ENCODE data around the gene IGSF8.

Gene IGSF8

DNA sequence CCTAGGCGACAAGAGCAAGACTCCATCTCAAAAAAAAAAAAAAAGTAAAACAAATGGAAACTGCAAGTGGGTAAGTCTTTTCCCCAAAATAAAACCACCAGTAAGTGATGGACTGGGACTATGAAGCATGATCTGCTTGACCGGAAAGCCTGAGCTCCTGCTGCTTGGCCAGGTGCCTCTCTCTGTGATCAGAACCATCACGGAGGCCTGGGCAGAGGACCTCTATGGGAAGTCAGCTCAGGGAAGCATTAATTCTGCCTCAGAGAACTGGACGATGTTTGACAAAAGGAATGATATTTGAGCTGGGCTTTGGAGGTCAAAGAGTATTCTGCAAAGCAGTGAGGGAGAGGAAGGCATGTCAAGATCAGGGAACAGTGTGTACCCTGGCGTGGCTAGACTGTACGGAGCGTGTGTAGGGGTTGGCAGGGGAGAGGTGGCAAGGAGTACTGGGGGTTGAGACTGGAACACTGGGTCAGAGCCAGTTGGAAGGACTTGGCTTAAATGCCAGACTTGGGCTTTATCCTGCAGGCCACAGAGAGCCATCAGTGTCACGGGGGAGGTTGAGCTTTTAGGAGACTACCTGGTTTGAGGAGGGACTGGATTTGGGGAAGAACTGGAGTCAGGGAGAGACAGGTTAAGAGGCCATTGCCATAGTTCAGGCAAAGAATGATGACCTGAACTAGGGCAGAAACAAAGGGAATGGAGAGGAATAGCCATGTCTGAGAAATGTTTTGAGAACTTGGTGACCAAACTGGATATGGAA is 33.6 kb upstream of the IGSF8 start:
- TF ChIP-seq, protein P1, sequence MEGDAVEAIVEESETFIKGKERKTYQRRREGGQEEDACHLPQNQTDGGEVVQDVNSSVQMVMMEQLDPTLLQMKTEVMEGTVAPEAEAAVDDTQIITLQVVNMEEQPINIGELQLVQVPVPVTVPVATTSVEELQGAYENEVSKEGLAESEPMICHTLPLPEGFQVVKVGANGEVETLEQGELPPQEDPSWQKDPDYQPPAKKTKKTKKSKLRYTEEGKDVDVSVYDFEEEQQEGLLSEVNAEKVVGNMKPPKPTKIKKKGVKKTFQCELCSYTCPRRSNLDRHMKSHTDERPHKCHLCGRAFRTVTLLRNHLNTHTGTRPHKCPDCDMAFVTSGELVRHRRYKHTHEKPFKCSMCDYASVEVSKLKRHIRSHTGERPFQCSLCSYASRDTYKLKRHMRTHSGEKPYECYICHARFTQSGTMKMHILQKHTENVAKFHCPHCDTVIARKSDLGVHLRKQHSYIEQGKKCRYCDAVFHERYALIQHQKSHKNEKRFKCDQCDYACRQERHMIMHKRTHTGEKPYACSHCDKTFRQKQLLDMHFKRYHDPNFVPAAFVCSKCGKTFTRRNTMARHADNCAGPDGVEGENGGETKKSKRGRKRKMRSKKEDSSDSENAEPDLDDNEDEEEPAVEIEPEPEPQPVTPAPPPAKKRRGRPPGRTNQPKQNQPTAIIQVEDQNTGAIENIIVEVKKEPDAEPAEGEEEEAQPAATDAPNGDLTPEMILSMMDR (IDR thresholded peaks at IDR 0.05; ENCODE audit: low read depth, low read length), result no peak
- Histone ChIP-seq H3K4me3 (ENCODE audit: low read depth, low read length) (no peak overlapping the region), H3K9me3 (no peaks in the 10 kb centered on the region), H3K27me3 (peaks cover 13% of the 10 kb centered on the region), H3K4me1 (no peaks in the 10 kb centered on the region), H3K36me3 (no peaks in the 10 kb centered on the region)
- no peak for DNase-seq

DNA sequence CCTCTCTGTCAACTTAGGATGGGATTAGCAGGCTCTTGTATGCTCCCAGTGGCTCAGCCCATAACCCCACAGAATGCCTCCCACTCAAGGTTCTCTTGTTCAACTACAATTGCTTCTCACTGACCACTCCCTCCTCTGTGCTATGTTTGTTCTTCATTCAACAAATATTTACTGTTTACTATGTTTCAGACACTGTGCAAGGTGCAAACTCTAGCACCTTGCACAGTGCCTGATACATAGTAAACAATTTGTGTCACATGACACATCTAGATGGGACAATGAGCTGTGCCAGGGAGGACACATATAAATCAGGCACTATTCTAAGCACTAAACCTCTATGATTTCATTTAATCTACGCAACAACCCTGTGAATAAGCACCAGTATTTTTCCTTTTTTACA is 32.5 kb upstream of the IGSF8 start:
- no peaks in the 10 kb centered on the region for H3K36me3 ChIP-seq

DNA sequence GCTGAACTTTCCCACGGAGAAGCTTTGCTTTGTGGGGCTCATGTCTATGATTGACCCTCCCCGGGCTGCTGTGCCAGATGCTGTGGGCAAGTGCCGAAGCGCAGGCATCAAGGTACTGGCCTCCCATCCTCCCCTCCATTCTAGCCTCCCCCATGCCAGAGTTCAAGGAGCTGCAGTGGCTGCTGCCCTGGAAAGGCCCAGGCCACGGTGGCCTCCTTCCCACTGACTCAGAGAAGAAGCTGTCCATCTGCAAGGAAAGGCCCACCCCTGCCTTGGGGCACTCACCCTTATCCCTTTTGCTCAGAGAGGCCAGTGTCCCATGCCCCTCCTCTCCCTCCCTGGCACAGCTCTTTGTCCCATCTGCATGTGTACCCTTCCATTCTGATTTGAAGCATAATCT is 32.1 kb upstream of the IGSF8 start:
- no peak for DNase-seq
- Histone ChIP-seq H3K9me3 (no peaks in the 10 kb centered on the region), H3K36me3 (no peaks in the 10 kb centered on the region), H3K4me3 (ENCODE audit: low read depth, low read length) (no peak overlapping the region), H3K4me1 (no peaks in the 10 kb centered on the region), H3K27me3 (peaks cover 13% of the 10 kb centered on the region)
- TF ChIP-seq, protein P1 (IDR thresholded peaks at IDR 0.05; ENCODE audit: low read depth, low read length), result no peak

More for the DNA sequence above, 32.5 kb upstream of the IGSF8 start:
- Histone ChIP-seq H3K4me3 (ENCODE audit: low read depth, low read length) (no peak overlapping the region), H3K27me3 (peaks cover 13% of the 10 kb centered on the region), H3K4me1 (no peaks in the 10 kb centered on the region), H3K9me3 (no peaks in the 10 kb centered on the region)
- TF ChIP-seq, protein P1 (IDR thresholded peaks at IDR 0.05; ENCODE audit: low read depth, low read length), result no peak
- DNase-seq, result no peak

DNA sequence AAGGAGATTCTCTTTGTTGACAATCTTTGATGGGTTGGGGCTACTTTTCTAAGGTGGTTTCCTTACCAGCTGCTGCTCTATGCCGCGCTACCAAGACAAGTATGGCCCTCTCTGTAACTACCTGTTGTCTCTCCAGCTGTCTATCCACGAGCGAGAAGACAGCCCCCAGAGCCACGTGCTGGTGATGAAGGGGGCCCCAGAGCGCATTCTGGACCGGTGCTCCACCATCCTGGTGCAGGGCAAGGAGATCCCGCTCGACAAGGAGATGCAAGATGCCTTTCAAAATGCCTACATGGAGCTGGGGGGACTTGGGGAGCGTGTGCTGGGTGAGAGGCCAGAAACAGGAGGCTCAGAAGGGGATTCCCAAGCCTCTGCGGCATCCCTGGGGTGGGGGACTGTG is 31.5 kb upstream of the IGSF8 start:
- no peaks in the 10 kb centered on the region for H3K36me3 ChIP-seq
- H3K4me3 ChIP-seq (ENCODE audit: low read depth, low read length), result no peak overlapping the region
- H3K9me3 ChIP-seq, result no peaks in the 10 kb centered on the region
- no peak for DNase-seq
- TF ChIP-seq, protein P1 (IDR thresholded peaks at IDR 0.05; ENCODE audit: low read depth, low read length), result no peak
- H3K27me3 ChIP-seq, result peaks cover 8% of the 10 kb centered on the region
- H3K4me1 ChIP-seq, result no peaks in the 10 kb centered on the region

DNA sequence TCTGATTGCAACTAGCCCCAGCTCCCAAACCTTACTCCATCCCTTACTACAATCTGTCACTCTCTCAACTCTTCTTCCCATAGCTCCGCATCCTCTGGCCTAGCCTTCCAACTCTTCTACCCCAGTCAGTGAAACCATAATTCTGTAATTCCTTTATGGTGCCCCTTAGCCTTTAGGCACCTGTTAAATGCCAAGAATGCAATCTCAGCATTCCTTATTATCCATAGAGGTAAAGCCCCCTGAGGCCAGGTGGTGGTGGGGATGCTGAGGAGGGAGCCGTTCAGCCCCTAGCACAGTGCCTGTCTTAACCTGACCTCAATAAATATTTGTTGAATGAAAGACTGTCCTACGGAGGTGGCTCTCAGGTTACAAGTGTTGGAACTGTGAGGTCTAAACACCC is 31.1 kb upstream of the IGSF8 start:
- Histone ChIP-seq H3K4me3 (ENCODE audit: low read depth, low read length) (no peak overlapping the region), H3K4me1 (no peaks in the 10 kb centered on the region), H3K36me3 (no peaks in the 10 kb centered on the region), H3K27me3 (peaks cover 4% of the 10 kb centered on the region), H3K9me3 (no peaks in the 10 kb centered on the region)
- TF ChIP-seq, protein P1 (IDR thresholded peaks at IDR 0.05; ENCODE audit: low read depth, low read length), result no peak
- no peak for DNase-seq

DNA sequence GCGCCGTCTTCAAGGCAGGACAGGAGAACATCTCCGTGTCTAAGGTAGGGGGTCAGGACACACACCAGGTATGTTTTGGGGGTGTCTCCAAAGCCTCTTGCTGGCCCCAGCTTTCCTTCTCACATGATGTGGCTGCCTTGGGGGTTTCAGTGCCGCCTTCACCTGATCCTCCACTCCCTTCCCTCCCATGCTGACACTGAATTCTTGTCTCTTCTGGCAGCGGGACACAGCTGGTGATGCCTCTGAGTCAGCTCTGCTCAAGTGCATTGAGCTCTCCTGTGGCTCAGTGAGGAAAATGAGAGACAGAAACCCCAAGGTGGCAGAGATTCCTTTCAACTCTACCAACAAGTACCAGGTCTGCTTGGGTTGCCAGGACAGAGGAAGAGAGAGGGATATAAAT is 30.6 kb upstream of the IGSF8 start:
- H3K27me3 ChIP-seq, result peaks cover 4% of the 10 kb centered on the region; the same call in 1 of the 2 replicates
- H3K4me3 ChIP-seq (ENCODE audit: low read depth, low read length), result no peak overlapping the region
- DNase-seq, result no peak
- H3K9me3 ChIP-seq, result no peaks in the 10 kb centered on the region
- TF ChIP-seq, protein P1 (IDR thresholded peaks at IDR 0.05; ENCODE audit: low read depth, low read length), result no peak
- no peaks in the 10 kb centered on the region for H3K36me3 ChIP-seq
- no peaks in the 10 kb centered on the region for H3K4me1 ChIP-seq

Data from BE2C (cell line).